GM12891 (cell line): ENCODE measurements around the gene CCDC3.

Experiments used
- POLR2A ChIP-seq: IDR thresholded peaks from 2 replicates; pipeline ENCODE4 v1.6.1; 2011; ENCODE audit warnings: low read depth, low read length, control low read depth
- POLR2AphosphoS5 ChIP-seq: IDR thresholded peaks from 2 replicates; pipeline ENCODE4 v1.6.1; 2011; ENCODE audit warnings: low read depth, low read length, control low read depth
- TAF1 ChIP-seq: IDR thresholded peaks from 2 replicates; pipeline ENCODE4 v1.6.1; 2011; ENCODE audit warnings: low read depth, low read length, control low read depth

DNA sequence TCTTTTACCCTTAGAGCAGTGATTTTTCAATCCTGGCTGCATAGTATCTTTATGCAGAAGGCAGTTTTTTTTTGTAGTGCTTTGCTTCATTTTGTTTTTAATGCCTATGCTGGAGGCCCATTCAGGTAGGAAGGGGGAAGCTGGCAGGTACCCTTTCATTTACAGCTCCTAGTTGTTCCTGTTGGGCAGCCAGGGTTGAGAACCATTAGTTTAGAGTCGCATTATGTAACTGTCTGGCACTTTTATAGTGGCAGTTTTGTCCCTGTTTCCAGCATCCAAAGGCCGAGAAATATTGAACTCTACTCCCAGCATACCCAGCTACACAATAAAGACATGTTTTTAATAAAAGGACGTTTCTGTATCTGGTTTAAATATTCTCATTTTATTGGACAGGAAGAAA is 110.6 kb downstream of the CCDC3 start:
- TF ChIP-seq TAF1 (no peak), POLR2A (no peak), POLR2AphosphoS5 (no peak)
